Neural cell (in vitro differentiated cells): Measurements from ENCODE around the gene TSGA10.

Experiments used
- CTCF ChIP-seq: fragments of 450-650 bp; IDR thresholded peaks from 2 replicates; pipeline ENCODE4 v1.5.1; 2014; ENCODE audit warnings: antibody characterized with exemption, mild to moderate bottlenecking, moderate library complexity; ENCODE audit not compliant: poor library complexity, severe bottlenecking
- POLR2AphosphoS5 ChIP-seq: IDR thresholded peaks from 2 replicates; pipeline ENCODE4 v1.6.1; 2012
- RAD21 ChIP-seq: fragments of 450-650 bp; conservative IDR thresholded peaks from 2 replicates; pipeline ENCODE4 v1.6.1; 2014; ENCODE audit warnings: antibody characterized with exemption, mild to moderate bottlenecking, moderate library complexity

- TF ChIP-seq CTCF: no peak
- TF ChIP-seq POLR2AphosphoS5: no peak
- TF ChIP-seq RAD21: no peak
Measured at GRCh38 chr2:99188357-99188756, 33.6 kb upstream of the TSGA10 start.
